ENCODE data around the gene PSME3.

DNA sequence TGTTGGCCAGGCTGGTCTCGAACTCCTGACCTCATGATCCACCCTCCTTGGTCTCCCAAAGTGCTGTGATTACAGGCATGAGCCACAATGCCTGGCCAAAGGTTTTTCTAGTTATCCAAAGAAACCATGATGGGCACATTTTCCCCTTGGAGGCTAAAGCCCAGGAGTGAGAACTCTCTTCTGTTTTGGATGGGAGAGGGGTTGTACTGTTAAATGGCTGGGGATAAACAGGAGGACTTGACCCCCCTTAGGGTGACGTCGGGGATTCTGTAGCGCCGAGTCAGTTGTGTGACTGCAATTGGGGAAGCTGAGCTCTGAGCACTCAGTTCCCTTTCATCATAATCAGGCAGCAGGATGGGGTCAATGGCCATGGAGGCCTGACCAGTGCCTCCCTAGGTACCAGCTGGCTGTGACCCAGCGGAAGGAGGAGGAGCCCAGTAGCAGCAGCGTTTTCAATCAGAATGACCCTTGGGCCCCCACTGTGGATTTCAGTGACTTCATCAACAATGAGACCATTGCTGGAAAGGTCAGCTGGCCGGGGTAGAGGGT is 21.9 kb downstream of the PSME3 start:
- TF ChIP-seq, protein P1, sequence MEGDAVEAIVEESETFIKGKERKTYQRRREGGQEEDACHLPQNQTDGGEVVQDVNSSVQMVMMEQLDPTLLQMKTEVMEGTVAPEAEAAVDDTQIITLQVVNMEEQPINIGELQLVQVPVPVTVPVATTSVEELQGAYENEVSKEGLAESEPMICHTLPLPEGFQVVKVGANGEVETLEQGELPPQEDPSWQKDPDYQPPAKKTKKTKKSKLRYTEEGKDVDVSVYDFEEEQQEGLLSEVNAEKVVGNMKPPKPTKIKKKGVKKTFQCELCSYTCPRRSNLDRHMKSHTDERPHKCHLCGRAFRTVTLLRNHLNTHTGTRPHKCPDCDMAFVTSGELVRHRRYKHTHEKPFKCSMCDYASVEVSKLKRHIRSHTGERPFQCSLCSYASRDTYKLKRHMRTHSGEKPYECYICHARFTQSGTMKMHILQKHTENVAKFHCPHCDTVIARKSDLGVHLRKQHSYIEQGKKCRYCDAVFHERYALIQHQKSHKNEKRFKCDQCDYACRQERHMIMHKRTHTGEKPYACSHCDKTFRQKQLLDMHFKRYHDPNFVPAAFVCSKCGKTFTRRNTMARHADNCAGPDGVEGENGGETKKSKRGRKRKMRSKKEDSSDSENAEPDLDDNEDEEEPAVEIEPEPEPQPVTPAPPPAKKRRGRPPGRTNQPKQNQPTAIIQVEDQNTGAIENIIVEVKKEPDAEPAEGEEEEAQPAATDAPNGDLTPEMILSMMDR (IDR thresholded peaks at IDR 0.05; ENCODE audit: poor library complexity, severe bottlenecking) = no peak
- TF ChIP-seq POLR2AphosphoS5 (IDR thresholded peaks at IDR 0.05) (no peak), EZH2 (IDR thresholded peaks at IDR 0.05; ENCODE audit: borderline replicate concordance, insufficient read depth, low read length, poor library complexity, severe bottlenecking) (no peak)

All from neural cell (in vitro differentiated cells).